ENCODE data around the gene OR4E1.

GRCh38 chr14:21699551-21699950 is 25.9 kb upstream of the OR4E1 start:
- TF ChIP-seq CTCF (IDR thresholded peaks at IDR 0.05) = no peak
- no peak for TF ChIP-seq POLR2A (IDR thresholded peaks at IDR 0.05)
